Esophagus muscularis mucosa (tissue), 4 donors: ENCODE data around the gene S1PR4. TPM values are rescaled to one million over a fixed set of nuclear protein-coding genes. Genes with fewer than 3 reads are reported as not detected.

Experiments used
- DNase-seq: peaks from one replicate; pipeline ENCODE4 v3.0.0-alpha.2; 2017; ENCODE audit errors: extremely low spot score
- H3K27ac ChIP-seq, 4 donors: fragments of 200-600 bp; sonication (generic); replicated peaks in 1 of 4; 1 replicate in 3 of 4; 2 replicates in 1 of 4; pipeline ENCODE4 v1.5.1; 2016 to 2019; ENCODE audit warnings: mild to moderate bottlenecking in 1 of 4
- H3K27me3 ChIP-seq, 4 donors: fragments of 200-600 bp; sonication (generic); one replicate each; pipeline versions ENCODE4 v1.5.1 to v1.6.0; 2016 to 2019
- H3K36me3 ChIP-seq, 4 donors: fragments of 200-600 bp; sonication (generic); one replicate each; pipeline ENCODE4 v1.5.1; 2016 to 2019
- H3K4me1 ChIP-seq, 4 donors: fragments of 200-600 bp; sonication (generic); one replicate each; pipeline ENCODE4 v1.5.1; 2016 to 2019
- H3K4me3 ChIP-seq, 4 donors: fragments of 200-600 bp; sonication (generic); 1 replicate in 2 of 4; 2 replicates in 2 of 4; pipeline ENCODE4 v1.5.1; 2016 to 2019; ENCODE audit warnings: mild to moderate bottlenecking in 4 of 4, moderate library complexity in 1 of 4
- H3K9me3 ChIP-seq, 4 donors: fragments of 200-600 bp; sonication (generic); 1 replicate in 3 of 4; 2 replicates in 1 of 4; pipeline ENCODE4 v1.5.1; 2016 to 2019
- EP300 ChIP-seq: sonication (generic); formaldehyde crosslinking; IDR thresholded peaks from one replicate; pipeline ENCODE4 v1.6.1; 2017; ENCODE audit warnings: antibody characterized with exemption
- POLR2A ChIP-seq: fragments of 450-650 bp; IDR thresholded peaks from one replicate; pipeline ENCODE4 v1.6.1; 2017; ENCODE audit warnings: antibody characterized with exemption, moderate library complexity, mild to moderate bottlenecking, low read depth
- POLR2AphosphoS5 ChIP-seq, 2 donors: sonication (generic); formaldehyde crosslinking; IDR thresholded peaks; one replicate each; pipeline ENCODE4 v1.6.1; 2017; ENCODE audit warnings: antibody characterized with exemption in 2 of 2
- WGBS: methylation state at CpG from one replicate; pipeline ENCODE4 v1.1.5; 2018; 5-methylcytosine and 5-hydroxymethylcytosine counted together
- intact Hi-C: fragments of 100-400 bp; cut with DNase I; formaldehyde crosslinking; loops from one replicate; pipeline ENCODE4 v1.15.1; 2023
- total RNA-seq, 4 donors: library from RNA; depleted of rRNA; stranded (reverse); fragments of >200 nt; gene quantifications; one replicate each; pipeline versions ENCODE4 v1.1.0 to v1.2.1, GENCODE V29; 2016
- TF ChIP-seq, protein P1 (sequence below), 3 experiments: fragments of 200-600 bp in 2 of 3; fragments of 450-650 bp in 1 of 3; sonication (generic) in 2 of 3; IDR thresholded peaks; one replicate each; pipeline ENCODE4 v1.5.1; 2017 to 2019; ENCODE audit warnings: antibody characterized with exemption in 3 of 3, mild to moderate bottlenecking in 2 of 3, moderate library complexity in 1 of 3

S1PR4 gene
- total RNA-seq, 4 donors from 2014 or later = 0.42 to 5.5 (median 2.4) TPM

DNA sequence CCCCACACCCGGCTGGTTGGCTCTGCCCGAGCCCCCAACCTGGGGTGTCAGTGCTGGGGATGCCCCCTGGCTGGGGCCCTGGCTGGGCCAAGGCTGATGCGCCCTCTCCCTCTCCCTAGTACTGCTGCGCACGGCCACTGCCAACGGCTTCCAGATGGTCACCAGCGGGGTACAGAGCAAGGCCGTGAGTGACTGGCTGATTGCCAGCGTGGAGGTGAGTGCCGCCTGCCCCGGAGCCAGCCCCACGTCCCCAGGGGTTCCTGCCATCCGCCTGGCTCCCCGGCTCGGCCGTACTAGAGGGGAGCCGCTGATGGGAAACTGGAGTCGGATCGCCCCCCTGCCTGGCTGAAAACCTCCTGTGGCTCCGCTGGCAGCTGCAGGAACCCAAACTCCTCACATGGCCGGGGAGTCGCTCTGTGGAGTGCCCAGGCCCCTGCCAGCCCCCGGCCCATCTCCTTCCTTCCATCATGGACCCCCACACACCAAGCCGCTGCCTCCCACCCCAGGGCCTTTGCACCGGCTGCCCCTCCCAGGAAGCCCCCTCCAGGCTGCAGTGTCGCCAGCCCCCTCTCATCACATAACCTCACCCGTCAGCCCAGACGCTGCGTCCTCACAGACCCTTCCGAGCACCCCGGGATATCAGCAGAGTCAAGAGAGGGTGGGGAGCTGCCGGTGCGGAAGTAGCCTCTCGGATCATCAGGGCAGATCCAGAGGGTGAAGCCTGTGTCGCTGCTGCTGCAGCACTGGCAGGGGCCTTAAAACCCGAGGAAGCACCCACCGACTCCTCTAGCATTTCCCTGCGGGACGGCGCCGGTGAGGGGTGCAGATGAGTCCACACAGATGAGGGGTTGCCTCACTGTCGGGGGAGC is 17.7 kb downstream of the S1PR4 start:
- TF ChIP-seq, protein P1, sequence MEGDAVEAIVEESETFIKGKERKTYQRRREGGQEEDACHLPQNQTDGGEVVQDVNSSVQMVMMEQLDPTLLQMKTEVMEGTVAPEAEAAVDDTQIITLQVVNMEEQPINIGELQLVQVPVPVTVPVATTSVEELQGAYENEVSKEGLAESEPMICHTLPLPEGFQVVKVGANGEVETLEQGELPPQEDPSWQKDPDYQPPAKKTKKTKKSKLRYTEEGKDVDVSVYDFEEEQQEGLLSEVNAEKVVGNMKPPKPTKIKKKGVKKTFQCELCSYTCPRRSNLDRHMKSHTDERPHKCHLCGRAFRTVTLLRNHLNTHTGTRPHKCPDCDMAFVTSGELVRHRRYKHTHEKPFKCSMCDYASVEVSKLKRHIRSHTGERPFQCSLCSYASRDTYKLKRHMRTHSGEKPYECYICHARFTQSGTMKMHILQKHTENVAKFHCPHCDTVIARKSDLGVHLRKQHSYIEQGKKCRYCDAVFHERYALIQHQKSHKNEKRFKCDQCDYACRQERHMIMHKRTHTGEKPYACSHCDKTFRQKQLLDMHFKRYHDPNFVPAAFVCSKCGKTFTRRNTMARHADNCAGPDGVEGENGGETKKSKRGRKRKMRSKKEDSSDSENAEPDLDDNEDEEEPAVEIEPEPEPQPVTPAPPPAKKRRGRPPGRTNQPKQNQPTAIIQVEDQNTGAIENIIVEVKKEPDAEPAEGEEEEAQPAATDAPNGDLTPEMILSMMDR (IDR thresholded peaks at IDR 0.05) = no peak
- no peak for TF ChIP-seq EP300
- TF ChIP-seq POLR2AphosphoS5 (IDR thresholded peaks at IDR 0.05) = no peak
- no peak for TF ChIP-seq POLR2A
- WGBS = 84% methylated on average over 11 of the region's 42 CpGs
- Histone ChIP-seq H3K27ac (no peak overlapping the region), H3K27me3 (no peaks in the 10 kb centered on the region), H3K36me3 (peaks cover 0 to 70% (median 50%) of the 10 kb centered on the region in 4 donors), H3K9me3 (no peaks in the 10 kb centered on the region), H3K4me1 (no peaks in the 10 kb centered on the region), H3K4me3 (no peak overlapping the region)
- intact Hi-C loops = no loop called here
- no peak for DNase-seq

DNA sequence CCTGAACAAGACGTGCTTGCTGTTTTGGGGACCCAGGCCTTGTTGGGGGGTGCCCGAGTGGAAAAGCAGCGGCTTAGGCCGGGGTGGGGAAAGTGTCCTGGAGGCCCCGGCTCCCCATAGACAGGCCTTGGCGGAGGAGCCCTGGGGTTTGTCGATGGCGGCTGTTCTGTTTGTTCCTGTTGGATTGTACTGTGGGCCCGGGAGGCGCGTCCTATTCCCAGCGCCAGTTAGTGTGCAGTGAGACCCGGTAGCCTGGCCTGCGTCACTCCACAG is 18.3 kb downstream of the S1PR4 start:
- H3K27me3 ChIP-seq = no peaks in the 10 kb centered on the region
- H3K4me1 ChIP-seq = no peaks in the 10 kb centered on the region
- 98% methylated on average over 11 of the region's 14 CpGs for WGBS
- H3K9me3 ChIP-seq = no peaks in the 10 kb centered on the region
- intact Hi-C loops = no loop called here
- TF ChIP-seq POLR2A (no peak), POLR2AphosphoS5 (IDR thresholded peaks at IDR 0.05) (no peak), EP300 (no peak)
- TF ChIP-seq, protein P1 (IDR thresholded peaks at IDR 0.05) = no peak
- H3K36me3 ChIP-seq = peaks cover 0 to 75% (median 54%) of the 10 kb centered on the region in 4 donors
- DNase-seq = no peak
- no peak overlapping the region for H3K4me3 ChIP-seq
- H3K27ac ChIP-seq = no peak overlapping the region

DNA sequence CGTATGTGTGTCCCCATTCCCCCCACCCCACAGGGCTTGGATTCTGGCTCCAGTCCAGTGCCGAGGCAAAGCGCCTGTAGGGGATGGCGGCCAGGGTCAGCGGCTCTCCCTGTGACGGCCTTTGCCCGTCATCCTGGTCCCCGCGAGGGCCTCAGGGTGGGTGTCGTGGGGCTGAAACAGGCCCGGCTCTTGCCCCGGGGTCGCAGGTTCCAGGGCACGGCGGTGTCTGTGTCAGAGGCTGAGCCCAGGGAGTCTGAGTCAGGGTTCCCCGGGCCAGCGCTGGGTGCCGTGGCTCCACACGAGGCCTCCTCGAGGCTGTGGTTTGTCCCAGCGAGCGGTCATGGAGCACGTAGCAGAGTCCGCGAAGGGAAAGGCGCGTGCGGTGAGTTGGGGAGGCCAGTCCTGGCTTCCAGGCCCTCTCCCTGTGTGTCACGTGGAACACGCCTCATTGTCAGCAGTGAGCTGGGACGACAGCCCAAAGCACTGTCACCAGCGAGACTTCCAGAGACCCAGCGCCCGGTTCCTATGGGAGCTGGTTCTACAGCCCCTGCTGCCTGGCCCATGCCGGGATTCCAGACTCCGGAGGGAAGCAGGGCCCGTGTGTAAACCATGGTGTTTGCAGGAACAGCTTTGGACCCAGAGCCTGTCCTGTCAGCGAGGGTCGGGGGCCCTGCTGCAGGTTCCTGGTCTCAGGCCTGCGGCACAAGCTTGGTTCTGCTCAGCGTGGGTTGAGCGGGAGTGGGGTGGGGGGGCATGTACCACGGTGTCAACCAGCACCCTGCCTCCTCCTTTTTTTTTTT is 20.5 kb downstream of the S1PR4 start:
- Histone ChIP-seq H3K27me3 (no peaks in the 10 kb centered on the region), H3K36me3 (peaks cover 0 to 75% (median 55%) of the 10 kb centered on the region in 4 donors), H3K9me3 (no peaks in the 10 kb centered on the region), H3K27ac (no peak overlapping the region), H3K4me1 (no peaks in the 10 kb centered on the region), H3K4me3 (no peak overlapping the region)
- no peak for DNase-seq
- WGBS = 92% methylated on average over 18 of the region's 43 CpGs
- TF ChIP-seq EP300 (no peak), POLR2A (no peak), POLR2AphosphoS5 (IDR thresholded peaks at IDR 0.05) (no peak)
- TF ChIP-seq, protein P1 (IDR thresholded peaks at IDR 0.05) = no peak
- intact Hi-C loops = no loop called here

DNA sequence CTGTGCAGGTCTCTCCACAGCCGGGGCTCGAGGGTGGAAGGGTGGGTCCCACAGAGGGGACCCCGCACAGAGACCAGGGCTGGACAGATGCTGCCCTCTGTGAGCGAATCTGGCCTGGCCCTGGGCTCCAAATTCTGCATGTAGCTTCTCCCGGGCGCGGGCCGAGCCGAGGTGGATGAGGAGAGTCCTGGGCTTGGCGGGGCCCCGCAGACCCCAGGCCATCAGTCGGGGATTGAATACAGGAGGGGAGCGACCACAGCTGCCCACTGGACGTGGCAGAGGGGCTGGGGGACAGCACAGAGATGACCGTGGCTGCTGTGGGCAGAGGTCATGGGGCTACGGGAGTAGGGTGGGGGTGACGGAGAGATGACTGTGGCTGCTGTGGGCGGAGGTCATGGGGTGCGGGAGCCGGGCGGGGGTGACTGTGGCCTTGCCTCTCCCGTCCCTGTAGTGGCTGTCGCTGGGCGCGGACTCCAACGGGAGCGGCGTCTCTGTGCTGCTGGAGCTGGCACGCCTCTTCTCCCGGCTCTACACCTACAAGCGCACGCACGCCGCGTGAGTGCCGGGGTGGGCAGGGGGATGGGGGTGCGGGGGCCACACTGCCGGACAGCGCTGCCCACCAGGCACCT is 22.6 kb downstream of the S1PR4 start:
- DNase-seq = no peak
- no peaks in the 10 kb centered on the region for H3K9me3 ChIP-seq
- TF ChIP-seq POLR2A (no peak), POLR2AphosphoS5 (IDR thresholded peaks at IDR 0.05) (no peak), EP300 (no peak)
- TF ChIP-seq, protein P1 (IDR thresholded peaks at IDR 0.05) = no peak
- no peak overlapping the region for H3K27ac ChIP-seq
- intact Hi-C loops = no loop called here
- H3K4me1 ChIP-seq = no peaks in the 10 kb centered on the region
- WGBS = 87% methylated on average over 31 of the region's 39 CpGs
- H3K27me3 ChIP-seq = no peaks in the 10 kb centered on the region
- H3K36me3 ChIP-seq = peaks cover 13 to 86% (median 67%) of the 10 kb centered on the region in 4 donors
- H3K4me3 ChIP-seq = no peak overlapping the region
